ENCODE measurements around the gene DCAF10.
A peak's percentile ranks its signal among the peaks of the same experiment; 100 is the strongest.
"Not testable (repeated sequence)": the region's sequence is repeated elsewhere in the genome, so short reads cannot be mapped to it uniquely, and the experiment has no call there.

Gene DCAF10

GRCh38 chr9:37909836-37910235, 109.2 kb downstream of the DCAF10 start:
- DNase-seq: not testable (repeated sequence)

DNA sequence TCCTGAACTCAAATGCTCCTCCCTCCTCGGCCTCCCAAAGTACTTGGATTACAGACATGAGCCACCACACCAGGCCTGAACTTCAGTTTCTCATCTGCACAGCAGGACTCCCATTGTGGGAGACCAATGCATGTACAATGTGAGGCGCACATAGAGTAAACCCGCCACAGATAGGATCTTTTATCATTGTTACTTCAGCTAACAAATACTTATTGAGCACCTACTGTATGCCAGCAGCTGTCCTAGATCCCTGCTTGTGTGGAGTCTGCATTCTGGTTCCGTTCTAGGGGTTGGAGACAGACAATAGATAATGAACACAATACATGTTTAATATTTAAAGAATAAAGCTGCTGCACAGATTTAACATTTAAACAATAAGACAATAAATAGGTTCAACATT, 109.7 kb downstream of the DCAF10 start:
- no peak for DNase-seq

- no peak for DNase-seq
These were observed 110.7 kb downstream of the DCAF10 start for GRCh38 chr9:37911271-37911681.

- peak; percentile 85 for DNase-seq
These were observed 113.0 kb downstream of the DCAF10 start for GRCh38 chr9:37913480-37914153.

GRCh38 chr9:37914154-37914551, 113.6 kb downstream of the DCAF10 start:
- DNase-seq: no peak

DNA sequence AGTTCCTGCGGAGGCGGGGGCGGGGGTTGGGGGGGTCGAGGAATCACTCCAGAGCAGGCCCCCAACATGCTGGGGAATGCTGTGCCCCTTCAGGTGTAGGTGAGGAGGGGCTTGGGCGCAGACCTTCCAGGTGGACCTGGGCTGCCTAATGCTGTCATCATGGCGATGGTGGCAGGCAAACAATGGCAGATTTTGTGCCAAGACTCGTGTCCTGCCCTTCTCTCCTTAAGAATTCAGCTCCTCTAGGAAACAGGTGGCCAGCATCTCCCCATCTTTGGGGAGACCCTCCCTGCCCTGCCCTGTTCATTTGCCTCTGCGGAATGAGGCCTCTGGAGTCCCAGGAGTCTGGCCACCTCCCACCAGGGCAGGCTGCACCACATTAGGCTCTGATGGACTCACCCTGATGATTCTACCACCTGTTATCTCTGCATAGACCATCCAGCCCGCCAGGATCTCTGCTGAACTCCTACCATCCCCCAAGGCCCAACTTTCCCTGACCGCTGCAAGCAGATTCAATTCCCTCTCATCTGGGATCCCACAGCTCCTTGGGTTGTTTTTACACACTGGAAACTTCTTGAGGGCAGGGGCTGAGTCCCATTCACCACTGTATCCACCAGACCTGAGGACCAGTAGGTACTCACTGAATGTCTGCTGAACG, 114.2 kb downstream of the DCAF10 start:
- DNase-seq: no peak

DNA sequence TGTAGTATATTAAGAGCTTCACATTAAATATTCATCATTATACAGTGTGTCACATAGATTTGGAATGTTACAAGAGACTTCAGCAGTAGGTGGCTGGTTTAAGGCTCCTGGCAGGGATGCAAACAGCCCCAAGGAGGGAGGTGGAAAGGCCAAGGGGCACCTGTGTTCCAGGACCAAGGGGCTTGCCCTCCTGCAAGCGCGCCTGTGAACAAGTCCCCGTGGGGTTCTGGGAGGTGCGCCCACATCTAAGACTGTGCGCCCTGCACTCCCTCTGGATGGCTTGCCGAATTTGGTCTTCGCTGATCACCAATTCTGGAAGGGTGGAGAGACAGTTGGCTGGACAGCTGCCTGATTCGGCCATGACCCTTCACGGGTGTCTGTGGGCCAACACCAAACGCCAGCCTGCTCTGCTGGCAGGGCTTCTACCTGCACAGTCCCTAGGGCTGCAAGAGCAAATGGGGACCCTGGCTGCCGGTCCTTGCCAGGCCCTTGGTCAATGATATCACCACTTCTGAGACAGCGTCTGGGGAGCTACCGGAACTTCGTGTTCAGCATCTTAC, 115.4 kb downstream of the DCAF10 start:
- no peak for DNase-seq

GRCh38 chr9:37916471-37917312, 116.1 kb downstream of the DCAF10 start:
- no peak for DNase-seq

Data from activated CD4-positive, CD25-positive, alpha-beta regulatory T cell treated with anti-CD3 and anti-CD28 coated beads, Interleukin-2, amount 50 U/mL, for 72 hours (primary cell).